Suprapubic skin (tissue), 4 donors: ENCODE results near the gene CDKN2D.

ENCODE experiments used
- CTCF ChIP-seq, 2 donors: fragments of 200-600 bp in 1 of 2; fragments of 450-650 bp in 1 of 2; sonication (generic) in 1 of 2; IDR thresholded peaks; one replicate each; pipeline ENCODE4 v1.5.1; 2016 to 2019; ENCODE audit warnings: antibody characterized with exemption in 2 of 2, mild to moderate bottlenecking in 1 of 2, moderate library complexity in 1 of 2
- POLR2A ChIP-seq, 2 donors: fragments of 450-650 bp; IDR thresholded peaks; one replicate each; pipeline ENCODE4 v1.6.1; 2017; ENCODE audit warnings: antibody characterized with exemption in 2 of 2, mild to moderate bottlenecking in 2 of 2, moderate library complexity in 2 of 2
- POLR2AphosphoS5 ChIP-seq, 3 donors: sonication (generic); formaldehyde crosslinking; IDR thresholded peaks; one replicate each; pipeline ENCODE4 v1.6.1; 2017; ENCODE audit warnings: antibody characterized with exemption in 3 of 3

GRCh38 chr19:10575011-10575716, 6.4 kb upstream of the CDKN2D start:
- no peak for TF ChIP-seq POLR2AphosphoS5 (IDR thresholded peaks at IDR 0.05)
- TF ChIP-seq CTCF (IDR thresholded peaks at IDR 0.05) = no peak
- no peak for TF ChIP-seq POLR2A (IDR thresholded peaks at IDR 0.05)
